Transverse colon (tissue), 4 donors: ENCODE results near the gene PSMB9. TPM values are rescaled to one million over a fixed set of nuclear protein-coding genes. Genes with fewer than 3 reads are reported as not detected.

Experiments
- DNase-seq: peaks from one replicate; pipeline ENCODE4 v3.0.0-alpha.2; 2019
- H3K27ac ChIP-seq, 4 donors: fragments of 200-600 bp; sonication (generic); 2 replicates each; pipeline ENCODE4 v1.5.1; 2016 to 2018; ENCODE audit warnings: inconsistent platforms in 4 of 4
- H3K27me3 ChIP-seq: fragments of 200-600 bp; sonication (generic); 2 replicates; pipeline ENCODE4 v1.5.1; 2017; ENCODE audit warnings: inconsistent platforms
- H3K36me3 ChIP-seq, 4 donors: fragments of 200-600 bp; sonication (generic); 2 replicates each; pipeline ENCODE4 v1.5.1; 2017 to 2019; ENCODE audit warnings: inconsistent platforms in 4 of 4
- H3K4me1 ChIP-seq, 4 donors: fragments of 200-600 bp; sonication (generic); 2 replicates each; pipeline ENCODE4 v1.5.1; 2017 to 2020; ENCODE audit warnings: inconsistent platforms in 4 of 4
- H3K4me3 ChIP-seq, 4 donors: fragments of 200-600 bp; sonication (generic); 1 replicate in 1 of 4; 2 replicates in 3 of 4; pipeline versions ENCODE4 v1.5.1 to v1.6.1; 2017 to 2019; ENCODE audit warnings: inconsistent platforms in 4 of 4
- H3K9me3 ChIP-seq, 2 donors: fragments of 200-600 bp; sonication (generic); 2 replicates each; pipeline ENCODE4 v1.5.1; 2017 to 2019; ENCODE audit warnings: inconsistent platforms in 2 of 2
- CTCF ChIP-seq, 5 experiments: fragments of 200-600 bp in 3 of 5; fragments of 450-650 bp in 2 of 5; sonication (generic) in 3 of 5; IDR thresholded peaks; 1 replicate in 2 of 5; 2 replicates in 3 of 5; pipeline ENCODE4 v1.5.1; 2016 to 2017; ENCODE audit warnings: antibody characterized with exemption in 5 of 5, inconsistent platforms in 3 of 5, mild to moderate bottlenecking in 2 of 5, moderate library complexity in 1 of 5
- EP300 ChIP-seq: sonication (generic); formaldehyde crosslinking; IDR thresholded peaks from one replicate; pipeline ENCODE4 v1.6.1; 2017; ENCODE audit warnings: antibody characterized with exemption, low read depth
- POLR2A ChIP-seq: fragments of 450-650 bp; IDR thresholded peaks from one replicate; pipeline ENCODE4 v1.6.1; 2016; ENCODE audit warnings: antibody characterized with exemption, mild to moderate bottlenecking, moderate library complexity
- POLR2AphosphoS5 ChIP-seq, 3 donors: sonication (generic); formaldehyde crosslinking; IDR thresholded peaks; one replicate each; pipeline ENCODE4 v1.6.1; 2016; ENCODE audit warnings: antibody characterized with exemption in 3 of 3
- WGBS, 2 donors: methylation state at CpG; one replicate each; pipeline ENCODE4 v1.1.5; 2018; ENCODE audit warnings: low coverage in 1 of 2; 5-methylcytosine and 5-hydroxymethylcytosine counted together
- in situ Hi-C, 4 donors: fragments of 200-750 bp; cut with MboI; loops; one replicate each; pipeline versions ENCODE4 v1.15.0 to v1.15.1; 2017; ENCODE audit warnings: low sequenced_read_pairs in 3 of 4, low pct_ligation_motif_present in 1 of 4, low pct_unique_long_range_greater_than_20kb in 1 of 4
- intact Hi-C: fragments of 100-400 bp; cut with DNase I; formaldehyde crosslinking; loops from one replicate; pipeline ENCODE4 v1.15.1; 2023; ENCODE audit warnings: low total_unique reads
- total RNA-seq, 4 donors: library from RNA; depleted of rRNA; stranded (reverse); fragments of >200 nt; gene quantifications; one replicate each; pipeline ENCODE4 v1.1.0, GENCODE V29; 2016

The PSMB9 gene
- total RNA-seq, 4 donors from 2014 or later, result 14.6 to 44.1 (median 32.9) TPM

GRCh38 chr6:32851025-32851424 is 3.0 kb upstream of the PSMB9 start:
- no peaks in the 10 kb centered on the region for H3K27me3 ChIP-seq
- intact Hi-C loops, result no loop called here
- peak overlapping the region in 3 of 4 donors; percentile 99 for H3K27ac ChIP-seq
- no peak for TF ChIP-seq POLR2A
- no peak for TF ChIP-seq CTCF (IDR thresholded peaks at IDR 0.05)
- TF ChIP-seq POLR2AphosphoS5 (IDR thresholded peaks at IDR 0.05), result no peak
- TF ChIP-seq EP300, result no peak
- WGBS, 2 donors, result 83 to 85% methylated on average over 2 to 4 of the region's 4 CpGs
- in situ Hi-C loops, result no loop called here
- H3K4me1 ChIP-seq, result peaks cover 9 to 54% (median 18%) of the 10 kb centered on the region in 4 donors
- peaks cover 0 to 48% (median 16%) of the 10 kb centered on the region in 4 donors for H3K36me3 ChIP-seq
- no peak for DNase-seq
- H3K9me3 ChIP-seq, result no peaks in the 10 kb centered on the region
- H3K4me3 ChIP-seq, result peak overlapping the region in 1 of 4 donors; percentile 3

GRCh38 chr6:32852018-32852843 is 1.8 kb upstream of the PSMB9 start:
- Histone ChIP-seq H3K36me3 (peaks cover 0 to 36% (median 10%) of the 10 kb centered on the region in 4 donors), H3K4me1 (peaks cover 9 to 46% (median 18%) of the 10 kb centered on the region in 4 donors), H3K27me3 (no peaks in the 10 kb centered on the region), H3K4me3 (peak overlapping the region; percentile 72 to 91 (median 82)), H3K27ac (peak overlapping the region; percentile 98 to 99 (median 99)), H3K9me3 (no peaks in the 10 kb centered on the region)
- intact Hi-C loops, result no loop called here
- in situ Hi-C loops, result no loop called here
- no peak for TF ChIP-seq CTCF (IDR thresholded peaks at IDR 0.05)
- TF ChIP-seq POLR2A, result no peak
- no peak for TF ChIP-seq EP300
- no peak for TF ChIP-seq POLR2AphosphoS5 (IDR thresholded peaks at IDR 0.05)
- DNase-seq, result peak; percentile 68
- WGBS, 2 donors, result 32 to 70% methylated on average over 11 to 23 of the region's 23 CpGs

GRCh38 chr6:32852844-32853540 is 1.0 kb upstream of the PSMB9 start:
- Histone ChIP-seq H3K9me3 (no peaks in the 10 kb centered on the region), H3K27ac (peak overlapping the region; percentile 98 to 99 (median 99)), H3K4me1 (peaks cover 9 to 40% (median 18%) of the 10 kb centered on the region in 4 donors), H3K27me3 (no peaks in the 10 kb centered on the region), H3K4me3 (peak overlapping the region; percentile 72 to 91 (median 82)), H3K36me3 (peaks cover 0 to 34% (median 7%) of the 10 kb centered on the region in 4 donors)
- intact Hi-C loops, result no loop called here
- TF ChIP-seq POLR2A, result no peak
- no peak for TF ChIP-seq EP300
- no peak for TF ChIP-seq CTCF (IDR thresholded peaks at IDR 0.05)
- TF ChIP-seq POLR2AphosphoS5 (IDR thresholded peaks at IDR 0.05), result no peak
- peak; percentile 63 for DNase-seq
- in situ Hi-C loops, result no loop called here
- 0% methylated on average over 2 to 41 of the region's 41 CpGs for WGBS, 2 donors
